Renal cortical epithelial cell (primary cell): Measurements from ENCODE around the gene CD101. TPM values are rescaled to one million over a fixed set of nuclear protein-coding genes. Genes with fewer than 3 reads are reported as not detected.

Experiments
- DNase-seq: peaks from one replicate; pipeline ENCODE4 v3.0.0-alpha.2; 2011; ENCODE audit warnings: low read depth
- total RNA-seq: library from RNA; depleted of rRNA; stranded (reverse); fragments of >200 nt; gene quantifications from 2 replicates; pipeline ENCODE4 v1.2.3, GENCODE V29; 2014

The CD101 gene
- total RNA-seq, 1 donor from 2014 or later, result 0.45 TPM

DNA sequence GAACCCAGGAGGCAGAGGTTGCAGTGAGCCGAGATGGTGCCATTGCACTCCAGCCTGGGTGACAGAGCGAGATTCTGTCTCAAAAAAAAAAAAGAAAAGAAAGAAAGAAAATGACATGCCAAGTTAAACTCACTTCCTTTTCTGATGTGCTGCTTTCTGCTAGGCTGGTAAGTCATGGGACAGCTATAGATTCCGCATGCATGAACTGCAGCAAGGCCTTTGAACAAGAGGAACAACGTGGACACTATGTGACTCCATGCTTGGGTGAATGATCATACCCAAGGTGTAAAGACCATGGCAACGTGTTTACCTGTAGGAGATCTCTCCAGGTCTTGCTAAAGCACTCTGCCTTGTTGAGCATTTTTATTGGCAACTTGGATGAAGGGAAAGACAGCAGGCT lies 48.3 kb downstream of the CD101 start:
- no peak for DNase-seq

GRCh38 chr1:117051224-117052064 lies 49.9 kb downstream of the CD101 start:
- peak; percentile 21 for DNase-seq

DNA sequence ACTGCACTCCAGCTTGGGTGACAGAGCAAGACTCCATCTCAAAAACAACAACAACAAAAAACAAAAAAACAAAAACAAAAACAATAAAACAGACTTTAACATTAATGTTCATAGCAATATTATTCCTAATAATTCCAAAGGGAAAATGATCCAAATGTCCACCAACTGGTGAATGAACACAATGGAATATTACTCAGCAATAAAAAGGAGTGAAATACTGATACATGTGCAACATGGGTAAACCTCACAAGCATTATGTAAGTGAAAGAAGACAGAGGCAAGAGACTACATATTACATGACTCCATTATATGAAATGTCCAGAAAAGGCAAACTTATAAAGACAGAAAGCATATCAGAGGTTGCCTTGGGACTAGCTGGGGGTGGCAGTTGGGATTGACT lies 52.5 kb downstream of the CD101 start:
- no peak for DNase-seq

- DNase-seq, result no peak
Observed at GRCh38 chr1:117058810-117059209, 57.2 kb downstream of the CD101 start.

- peak; percentile 21 for DNase-seq
Observed at GRCh38 chr1:117059334-117059677, 57.7 kb downstream of the CD101 start.

GRCh38 chr1:117059678-117060440 lies 58.3 kb downstream of the CD101 start, which contains the start of gene TTF2:
Gene TTF2, plus strand, starts transcription at chr1:117060326. Its CDS starts 21 bp downstream, at chr1:117060347.
- DNase-seq, result peak; percentile 99

DNA sequence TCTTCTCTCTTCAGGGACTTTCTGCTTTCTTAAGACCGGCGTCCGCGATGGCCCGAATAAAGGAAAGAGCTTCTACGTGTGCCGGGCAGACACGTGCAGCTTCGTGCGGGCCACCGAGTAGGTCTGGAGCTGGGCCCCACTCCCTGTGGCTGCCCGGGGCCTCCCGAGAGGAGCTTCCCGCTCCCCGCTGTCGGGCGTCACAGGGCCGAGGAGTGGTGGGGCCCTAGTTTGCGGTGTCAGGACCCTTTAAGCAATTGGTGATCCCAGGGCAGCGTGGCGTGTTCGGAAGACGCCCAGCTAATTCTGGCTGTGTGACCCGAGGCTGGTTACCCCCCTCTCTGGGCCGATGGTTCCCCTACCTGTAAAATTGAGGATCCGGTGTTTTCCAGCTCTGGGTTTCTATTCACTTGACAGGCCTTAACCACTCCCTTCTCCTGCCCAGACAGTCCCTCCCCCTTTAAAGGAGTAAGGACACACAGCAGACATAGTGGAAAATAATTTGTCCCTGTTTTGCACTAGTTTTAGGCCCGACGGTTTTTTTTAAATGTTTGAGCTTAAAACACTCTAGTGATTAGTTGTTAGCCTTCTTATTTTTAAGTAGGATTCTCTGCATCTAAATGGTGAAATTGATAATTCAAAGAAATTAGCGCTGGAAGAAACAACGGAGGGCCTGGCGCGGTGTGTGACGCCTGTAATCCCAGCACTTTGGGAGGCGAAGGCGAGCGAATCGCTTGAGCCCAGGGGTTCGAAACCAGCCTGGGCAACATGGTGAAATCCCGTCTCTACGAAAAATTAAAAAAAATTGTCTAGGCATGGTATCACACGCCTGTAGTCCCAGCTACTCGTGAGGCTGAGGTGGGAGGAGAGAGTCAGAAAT lies 59.1 kb downstream of the CD101 start:
- DNase-seq, result peak; percentile 73

- DNase-seq, result peak; percentile 70
Observed at GRCh38 chr1:117061986-117062415, 60.4 kb downstream of the CD101 start.

DNA sequence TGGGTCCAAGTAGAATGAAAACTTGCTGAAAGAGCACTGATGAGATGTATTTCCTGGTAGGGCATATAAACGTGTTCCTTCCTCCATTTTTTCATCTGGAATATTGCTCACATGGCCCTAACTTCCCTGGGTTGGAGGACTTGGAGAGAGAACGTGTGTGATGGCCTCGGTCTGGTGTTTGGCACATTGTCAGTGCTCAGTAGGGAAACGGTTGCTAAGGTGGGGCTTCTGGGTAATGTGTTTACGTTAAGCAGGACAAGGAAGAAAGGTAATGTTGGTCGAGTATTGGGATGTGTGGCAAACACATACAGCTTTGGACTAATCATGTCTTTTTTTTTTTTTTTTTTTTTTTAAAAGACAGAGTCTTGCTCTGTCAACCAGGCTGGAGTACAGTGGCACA lies 64.8 kb downstream of the CD101 start:
- no peak for DNase-seq

GRCh38 chr1:117067533-117068370 lies 66.2 kb downstream of the CD101 start:
- DNase-seq, result peak; percentile 50

- no peak for DNase-seq
Observed at GRCh38 chr1:117068580-117068979, 67.0 kb downstream of the CD101 start.

GRCh38 chr1:117069220-117069844 lies 67.8 kb downstream of the CD101 start:
- no peak for DNase-seq

DNA sequence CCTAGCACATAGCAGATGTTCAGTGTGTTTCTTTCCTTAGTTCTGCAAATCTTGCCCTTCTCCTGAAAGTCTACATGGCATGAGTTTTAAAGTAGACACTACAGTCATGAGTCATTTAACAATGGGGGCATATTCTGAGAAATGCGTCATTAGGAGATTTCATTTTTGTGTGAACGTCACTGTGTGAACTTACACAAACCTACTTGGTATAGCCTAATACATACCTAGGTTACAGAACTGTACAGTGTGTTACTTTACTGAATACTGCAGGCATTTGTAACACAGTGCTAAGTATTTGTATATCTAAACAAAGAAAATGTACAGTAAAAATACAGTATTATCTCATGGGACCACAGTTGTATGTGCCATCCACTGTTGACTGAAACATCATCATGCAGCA lies 68.6 kb downstream of the CD101 start:
- no peak for DNase-seq

- no peak for DNase-seq
Observed at GRCh38 chr1:117076648-117077047, 75.1 kb downstream of the CD101 start.

- peak; percentile 98 for DNase-seq
Observed at GRCh38 chr1:117077267-117077666, 75.7 kb downstream of the CD101 start.

DNA sequence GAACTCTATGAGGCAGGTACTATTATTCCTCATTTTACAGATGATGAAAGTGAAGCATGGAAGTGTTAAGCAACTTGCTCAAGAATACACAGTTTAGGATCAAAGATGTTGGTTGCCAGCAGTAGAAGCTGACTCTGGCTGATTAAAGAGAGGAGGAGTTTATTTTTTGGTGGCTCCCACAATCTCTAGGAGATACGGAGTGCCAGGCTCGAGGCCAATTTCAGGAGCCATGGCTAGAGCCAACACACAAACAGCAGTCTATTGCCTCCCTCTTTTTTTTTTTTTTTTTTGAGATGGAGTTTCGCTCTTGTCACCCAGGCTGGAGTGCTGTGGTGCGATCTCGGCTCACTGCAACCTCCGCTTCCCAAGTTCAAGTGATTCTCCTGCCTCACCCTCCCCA lies 78.2 kb downstream of the CD101 start:
- no peak for DNase-seq

- no peak for DNase-seq
Observed at GRCh38 chr1:117084231-117084630, 82.7 kb downstream of the CD101 start.
